Endothelial cell of umbilical vein (primary cell): ENCODE data around the gene TADA2B. TPM values are rescaled to one million over a fixed set of nuclear protein-coding genes. Genes with fewer than 3 reads are reported as not detected.

Experiments used
- BruUV-seq: library from RNA; stranded (reverse); fragments of 400-500 nt; replicated peaks from 2 replicates; lab custom pipeline; 2021; lab: Mats Ljungman, UMichigan
- CTCF ChIA-PET: fragments of 300-600, 350-600 bp; sonication (Branson Sonifier 250); formaldehyde crosslinking; loops from one replicate; lab custom pipeline; 2021; ENCODE audit warnings: antibody characterized with exemption, inconsistent platforms; lab: Charles Lee
- POLR2A ChIA-PET: fragments of 300-600, 350-600 bp; sonication (Branson Sonifier 250); formaldehyde crosslinking; loops from one replicate; lab custom pipeline; 2021; ENCODE audit warnings: antibody characterized with exemption, inconsistent platforms; lab: Charles Lee
- DNase-seq: peaks from one replicate; pipeline ENCODE4 v3.0.0-alpha.2; 2011; ENCODE audit warnings: low read depth, low spot score
- FAIRE-seq: peaks from 2 replicates; lab custom pipeline; 2011; peaks lifted over from hg19 to GRCh38; lab: Jason Lieb, UNC
- H2AFZ ChIP-seq: 2 replicates; pipeline ENCODE4 v1.6.0; 2012; ENCODE audit warnings: low read depth, low read length, control low read depth, inconsistent platforms
- H3K27ac ChIP-seq: 2 replicates; pipeline ENCODE4 v1.5.1; 2011; ENCODE audit warnings: low read depth, mild to moderate bottlenecking, control low read depth, low read length, moderate library complexity; ENCODE audit not compliant: insufficient read depth
- H3K27me3 ChIP-seq, 2 experiments: 2 replicates each; pipeline versions ENCODE4 v1.6.0 to v1.6.1; 2011; ENCODE audit warnings: low read length in 2 of 2, mixed read lengths in 1 of 2; ENCODE audit not compliant: control insufficient read depth in 2 of 2, insufficient read depth in 2 of 2
- H3K36me3 ChIP-seq, 2 experiments: 2 replicates in 1 of 2; 3 replicates in 1 of 2; pipeline ENCODE4 v1.5.1; 2011; ENCODE audit warnings: low read length in 2 of 2, mild to moderate bottlenecking in 1 of 2, moderate library complexity in 1 of 2; ENCODE audit not compliant: control insufficient read depth in 2 of 2, insufficient read depth in 2 of 2; ENCODE audit errors: extremely low read depth in 1 of 2
- H3K4me1 ChIP-seq: 3 replicates; pipeline ENCODE4 v1.5.1; 2011; ENCODE audit warnings: mild to moderate bottlenecking, low read length; ENCODE audit not compliant: control insufficient read depth, insufficient read depth; ENCODE audit errors: extremely low read depth
- H3K4me2 ChIP-seq: 2 replicates; pipeline ENCODE4 v1.6.1; 2011; ENCODE audit warnings: low read length, control low read depth, mixed read lengths; ENCODE audit not compliant: insufficient read depth
- H3K4me3 ChIP-seq, 3 experiments: fragments of 200-600 bp in 1 of 3; sonication (generic), shearing (Covaris generic) in 1 of 3; replicated peaks in 1 of 3; 2 replicates each; pipeline ENCODE4 v1.5.1; 2011 to 2016; ENCODE audit warnings: control low read depth in 3 of 3, low read length in 3 of 3, mild to moderate bottlenecking in 2 of 3, inconsistent platforms in 1 of 3, low read depth in 1 of 3, moderate library complexity in 1 of 3; ENCODE audit not compliant: insufficient read depth in 1 of 3
- H3K79me2 ChIP-seq: 2 replicates; pipeline ENCODE4 v1.6.0; 2012; ENCODE audit warnings: low read length, inconsistent platforms; ENCODE audit not compliant: control insufficient read depth, insufficient read depth
- H3K9ac ChIP-seq: replicated peaks from 2 replicates; pipeline ENCODE3; 2011; ENCODE audit warnings: low read length, control low read depth; ENCODE audit not compliant: insufficient read depth; ENCODE audit errors: extremely low read depth
- H3K9me1 ChIP-seq: replicated peaks from 3 replicates; pipeline ENCODE4 v1.6.0; 2011; ENCODE audit warnings: mild to moderate bottlenecking, low read length; ENCODE audit not compliant: control insufficient read depth, insufficient read depth; ENCODE audit errors: extremely low read depth
- H3K9me3 ChIP-seq: replicated peaks from 2 replicates; pipeline ENCODE4 v1.5.1; 2012; ENCODE audit warnings: low read length, inconsistent platforms; ENCODE audit not compliant: control insufficient read depth, insufficient read depth
- H4K20me1 ChIP-seq: replicated peaks from 2 replicates; pipeline ENCODE3; 2011; ENCODE audit warnings: mild to moderate bottlenecking, low read length; ENCODE audit not compliant: control insufficient read depth, insufficient read depth; ENCODE audit errors: extremely low read depth
- EZH2 ChIP-seq: IDR thresholded peaks from 2 replicates; pipeline ENCODE4 v1.6.1; 2012; ENCODE audit warnings: borderline replicate concordance, low read depth, mild to moderate bottlenecking, moderate library complexity, low read length, inconsistent platforms; ENCODE audit not compliant: severe bottlenecking
- FOS ChIP-seq: IDR thresholded peaks from 2 replicates; pipeline ENCODE4 v1.6.1; 2011; ENCODE audit warnings: mild to moderate bottlenecking, low read length, moderate library complexity, borderline replicate concordance; ENCODE audit not compliant: insufficient read depth
- GATA2 ChIP-seq: IDR thresholded peaks from 2 replicates; pipeline ENCODE4 v1.7.0; 2011; ENCODE audit warnings: low read depth, mild to moderate bottlenecking, moderate library complexity, mixed read lengths, low read length; ENCODE audit not compliant: insufficient read length, insufficient read depth
- JUN ChIP-seq: IDR thresholded peaks from 2 replicates; pipeline ENCODE4 v1.6.1; 2011; ENCODE audit warnings: borderline replicate concordance, low read depth; ENCODE audit not compliant: insufficient read length, insufficient read depth
- MYC ChIP-seq: IDR thresholded peaks from one replicate; pipeline ENCODE4 v1.6.1; 2011; ENCODE audit warnings: mild to moderate bottlenecking, low read depth, low read length
- POLR2A ChIP-seq: IDR thresholded peaks from 2 replicates; pipeline ENCODE4 v1.6.1; 2012; ENCODE audit warnings: low read depth, mild to moderate bottlenecking, control low read depth, low read length
- POLR2AphosphoS5 ChIP-seq: IDR thresholded peaks from 2 replicates; pipeline ENCODE4 v1.6.1; 2012; ENCODE audit warnings: low read depth, mild to moderate bottlenecking, control low read depth, low read length, moderate library complexity; ENCODE audit not compliant: insufficient read depth
- dilution Hi-C: fragments of 300-500 bp; cut with MboI; formaldehyde crosslinking; loops from one replicate; pipeline ENCODE4 v1.15.0; 2019; ENCODE audit warnings: low sequenced_read_pairs; ENCODE audit not compliant: extremely low pct_ligation_motif_present
- intact Hi-C: fragments of 100-400 bp; cut with micrococcal nuclease; formaldehyde crosslinking; loops from one replicate; pipeline ENCODE4 v1.10.0; 2022
- polyA plus RNA-seq, 4 experiments: library from polyadenylated mRNA; depleted of rRNA in 3 of 4; stranded (reverse) in 3 of 4; unstranded in 1 of 4; fragments of >200 nt; gene quantifications; 2 replicates each; pipeline versions ENCODE4 v1.2.1 to v1.2.3, GENCODE V29; 2011 to 2012; ENCODE audit warnings: missing spikeins in 1 of 4
- total RNA-seq: library from RNA; stranded (reverse); gene quantifications from 2 replicates; pipeline ENCODE4 v1.2.3, GENCODE V29; 2021
- TF ChIP-seq, protein P1 (sequence below): IDR thresholded peaks from 2 replicates; pipeline ENCODE4 v1.6.1; 2011; ENCODE audit not compliant: insufficient read depth, insufficient read length
- TF ChIP-seq, protein P2 (sequence below), 2 donors: IDR thresholded peaks; 1 replicate in 1 of 2; 2 replicates in 1 of 2; pipeline ENCODE4 v1.5.1; 2011; ENCODE audit warnings: low read length in 2 of 2, mild to moderate bottlenecking in 2 of 2, moderate library complexity in 2 of 2, control low read depth in 1 of 2, inconsistent platforms in 1 of 2, low read depth in 1 of 2; ENCODE audit not compliant: insufficient read depth in 1 of 2; ENCODE audit errors: extremely low read depth in 1 of 2

TADA2B gene
- total and polyA plus RNA-seq, 2 donors (not counting 3 experiments of a cell fraction or from before 2014, with no cell fraction given): 5.5 to 11.5 TPM

DNA sequence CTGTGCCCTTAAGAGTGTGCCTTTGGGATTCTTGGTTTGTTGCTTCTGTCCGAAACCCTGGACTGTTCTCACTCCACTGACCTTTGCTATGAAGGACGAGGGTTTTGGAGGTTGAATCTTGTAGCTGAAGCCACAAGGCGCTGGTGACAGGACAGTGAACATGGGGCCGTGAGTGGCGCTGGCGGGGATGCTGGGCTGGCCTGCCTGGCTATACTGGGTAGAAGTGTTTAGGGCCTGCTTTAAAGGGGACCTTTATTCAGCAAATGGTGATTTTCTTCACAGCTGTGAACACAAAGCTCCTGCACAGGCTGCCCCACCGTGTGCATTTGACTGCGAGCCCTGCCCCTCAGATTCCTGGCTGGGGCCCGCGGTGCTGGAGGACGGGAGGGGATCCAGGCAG, 27.1 kb upstream of the TADA2B start:
- H3K27ac ChIP-seq: no peak overlapping the region
- TF ChIP-seq POLR2AphosphoS5 (no peak), GATA2 (no peak), EZH2 (no peak), JUN (no peak), POLR2A (no peak), FOS (no peak), MYC (no peak)
- TF ChIP-seq, protein P1, sequence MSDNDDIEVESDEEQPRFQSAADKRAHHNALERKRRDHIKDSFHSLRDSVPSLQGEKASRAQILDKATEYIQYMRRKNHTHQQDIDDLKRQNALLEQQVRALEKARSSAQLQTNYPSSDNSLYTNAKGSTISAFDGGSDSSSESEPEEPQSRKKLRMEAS: no peak
- TF ChIP-seq, protein P2, sequence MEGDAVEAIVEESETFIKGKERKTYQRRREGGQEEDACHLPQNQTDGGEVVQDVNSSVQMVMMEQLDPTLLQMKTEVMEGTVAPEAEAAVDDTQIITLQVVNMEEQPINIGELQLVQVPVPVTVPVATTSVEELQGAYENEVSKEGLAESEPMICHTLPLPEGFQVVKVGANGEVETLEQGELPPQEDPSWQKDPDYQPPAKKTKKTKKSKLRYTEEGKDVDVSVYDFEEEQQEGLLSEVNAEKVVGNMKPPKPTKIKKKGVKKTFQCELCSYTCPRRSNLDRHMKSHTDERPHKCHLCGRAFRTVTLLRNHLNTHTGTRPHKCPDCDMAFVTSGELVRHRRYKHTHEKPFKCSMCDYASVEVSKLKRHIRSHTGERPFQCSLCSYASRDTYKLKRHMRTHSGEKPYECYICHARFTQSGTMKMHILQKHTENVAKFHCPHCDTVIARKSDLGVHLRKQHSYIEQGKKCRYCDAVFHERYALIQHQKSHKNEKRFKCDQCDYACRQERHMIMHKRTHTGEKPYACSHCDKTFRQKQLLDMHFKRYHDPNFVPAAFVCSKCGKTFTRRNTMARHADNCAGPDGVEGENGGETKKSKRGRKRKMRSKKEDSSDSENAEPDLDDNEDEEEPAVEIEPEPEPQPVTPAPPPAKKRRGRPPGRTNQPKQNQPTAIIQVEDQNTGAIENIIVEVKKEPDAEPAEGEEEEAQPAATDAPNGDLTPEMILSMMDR (IDR thresholded peaks at IDR 0.05; ENCODE audit: extremely low read depth in 1 of 2, insufficient read depth in 1 of 2, low read depth in 1 of 2, low read length in 2 of 2): no peak
- no peak overlapping the region for H2AFZ ChIP-seq
- no peak for FAIRE-seq
- no peak overlapping the region for H3K4me3 ChIP-seq
- H3K4me1 ChIP-seq: no peaks in the 10 kb centered on the region
- H3K36me3 ChIP-seq: peaks cover 1 to 16% of the 10 kb centered on the region in 2 experiments
- ChIA-PET POLR2A (no interaction called here), CTCF (no interaction called here)
- no TSS peak for BruUV-seq
- no peaks in the 10 kb centered on the region for H4K20me1 ChIP-seq
- no peaks in the 10 kb centered on the region for H3K9me3 ChIP-seq
- no peaks in the 10 kb centered on the region for H3K27me3 ChIP-seq
- no peak overlapping the region for H3K4me2 ChIP-seq
- no peaks in the 10 kb centered on the region for H3K79me2 ChIP-seq
- H3K9me1 ChIP-seq: no peaks in the 10 kb centered on the region
- intact Hi-C loops: no loop called here
- DNase-seq: no peak
- no peak overlapping the region for H3K9ac ChIP-seq
- dilution Hi-C loops: no loop called here
